LNCaP clone FGC (cell line): Measurements from ENCODE around the gene AURKA.

Experiments used
- DNase-seq: peaks from one replicate; pipeline ENCODE4 v3.0.0-alpha.2; 2011; ENCODE audit warnings: low read depth
- H3K4me3 ChIP-seq: 2 replicates; pipeline ENCODE4 v1.5.1; 2011; ENCODE audit warnings: mild to moderate bottlenecking, low read depth, low read length, control low read depth
- CTCF ChIP-seq: IDR thresholded peaks from 2 replicates; pipeline ENCODE4 v1.5.1; 2012; ENCODE audit warnings: mild to moderate bottlenecking; ENCODE audit not compliant: control insufficient read depth, insufficient read depth; ENCODE audit errors: extremely low read depth

The AURKA gene

GRCh38 chr20:56433221-56433879, 41.3 kb upstream of the AURKA start:
- no peak for DNase-seq
- TF ChIP-seq CTCF: no peak
- H3K4me3 ChIP-seq: no peak overlapping the region

DNA sequence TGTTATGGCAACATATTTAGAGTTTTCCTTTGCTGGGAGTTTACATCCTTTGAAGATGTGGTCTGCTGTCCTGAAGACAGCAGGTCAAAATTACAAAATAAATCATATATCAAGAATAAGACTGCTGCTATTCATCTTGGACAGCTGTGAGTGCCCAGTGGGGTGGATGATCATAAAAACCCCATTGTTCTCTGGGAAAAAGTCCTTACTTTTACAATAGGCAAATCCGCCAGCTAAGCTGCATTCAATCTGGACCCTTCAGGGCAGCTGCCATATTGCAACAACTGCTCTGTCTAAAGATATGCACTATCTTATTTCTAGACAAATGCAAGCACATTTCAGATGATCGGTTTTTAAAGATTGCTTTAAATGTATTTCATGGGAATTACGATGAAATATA, 39.5 kb upstream of the AURKA start:
- TF ChIP-seq CTCF: no peak
- H3K4me3 ChIP-seq: no peak overlapping the region
- no peak for DNase-seq

- DNase-seq: no peak
- no peak overlapping the region for H3K4me3 ChIP-seq
- TF ChIP-seq CTCF: no peak
These were observed 38.9 kb upstream of the AURKA start for GRCh38 chr20:56430957-56431356.

DNA sequence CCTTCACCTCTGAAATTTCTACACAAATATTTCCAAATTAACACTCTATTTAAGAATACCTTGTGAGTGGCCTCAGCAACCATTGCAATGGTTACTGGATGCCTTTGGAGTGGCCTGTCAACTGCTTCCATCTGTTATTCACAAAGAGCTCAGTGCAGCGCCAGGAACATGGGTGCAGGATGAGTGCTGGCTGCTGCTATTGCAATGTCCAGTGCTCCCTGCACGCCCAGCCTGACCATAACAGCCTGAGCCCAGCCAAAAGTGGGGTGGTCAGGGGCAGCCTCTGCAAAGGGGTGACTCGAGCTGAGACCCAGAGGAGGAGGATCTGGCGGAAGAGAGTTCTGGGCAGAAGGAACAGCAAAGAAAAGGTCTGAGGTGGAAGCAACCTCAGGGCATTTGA, 38.4 kb upstream of the AURKA start:
- no peak for DNase-seq
- no peak overlapping the region for H3K4me3 ChIP-seq
- no peak for TF ChIP-seq CTCF

DNA sequence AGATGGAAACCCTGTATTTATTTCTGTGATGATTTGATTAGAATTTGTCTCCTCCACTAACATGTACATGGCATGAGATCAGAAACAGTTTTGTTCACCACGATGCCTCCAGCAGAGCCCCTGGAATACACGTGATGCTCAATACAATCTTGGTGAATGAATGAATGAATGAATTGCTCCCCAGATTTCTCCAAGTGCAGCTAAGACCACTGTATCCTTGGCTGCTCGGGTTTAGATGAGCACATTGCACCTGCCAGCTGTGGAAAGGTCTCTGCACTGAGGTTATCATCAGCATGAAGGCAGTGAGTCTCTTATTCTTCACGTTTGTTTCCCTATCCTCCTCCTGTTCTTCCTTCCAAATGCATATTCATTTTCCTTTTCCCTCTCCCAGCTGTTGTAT, 37.9 kb upstream of the AURKA start:
- H3K4me3 ChIP-seq: no peak overlapping the region
- no peak for TF ChIP-seq CTCF
- no peak for DNase-seq

GRCh38 chr20:56429502-56429901, 37.5 kb upstream of the AURKA start:
- H3K4me3 ChIP-seq: no peak overlapping the region
- no peak for DNase-seq
- TF ChIP-seq CTCF: no peak

- TF ChIP-seq CTCF: no peak
- no peak overlapping the region for H3K4me3 ChIP-seq
These were observed 36.9 kb upstream of the AURKA start for GRCh38 chr20:56428881-56429280.

More at GRCh38 chr20:56428881-56429280, 36.9 kb upstream of the AURKA start:
- no peak for DNase-seq
